Spleen (tissue), 11 donors: Measurements from ENCODE around the gene COIL. TPM values are rescaled to one million over a fixed set of nuclear protein-coding genes. Genes with fewer than 3 reads are reported as not detected.

Source experiments
- DNase-seq: peaks from one replicate; pipeline ENCODE4 v3.0.0-alpha.2; 2020
- H3K27ac ChIP-seq, 8 donors: fragments of 200-600 bp; sonication (generic) in 7 of 8; 1 replicate in 4 of 8; 2 replicates in 4 of 8; pipeline versions ENCODE4 v1.5.0 to v1.8.0; 2016 to 2021; ENCODE audit warnings: inconsistent platforms in 4 of 8, mild to moderate bottlenecking in 4 of 8, moderate library complexity in 1 of 8
- H3K27me3 ChIP-seq, 7 donors: fragments of 200-600 bp; sonication (generic) in 6 of 7; replicated peaks in 1 of 7; 1 replicate in 4 of 7; 2 replicates in 3 of 7; pipeline versions ENCODE4 v1.5.0 to v1.8.0; 2016 to 2021; ENCODE audit warnings: inconsistent platforms in 3 of 7, mild to moderate bottlenecking in 1 of 7
- H3K36me3 ChIP-seq, 6 donors: fragments of 200-600 bp; sonication (generic) in 5 of 6; 1 replicate in 4 of 6; 2 replicates in 2 of 6; pipeline versions ENCODE4 v1.5.0 to v1.8.0; 2016 to 2021; ENCODE audit warnings: inconsistent platforms in 2 of 6
- H3K4me1 ChIP-seq, 6 donors: fragments of 200-600 bp; sonication (generic) in 5 of 6; 1 replicate in 3 of 6; 2 replicates in 3 of 6; pipeline versions ENCODE4 v1.5.0 to v1.8.0; 2016 to 2021; ENCODE audit warnings: inconsistent platforms in 3 of 6
- H3K4me3 ChIP-seq, 8 donors: fragments of 200-600 bp; sonication (generic) in 7 of 8; 1 replicate in 4 of 8; 2 replicates in 4 of 8; pipeline versions ENCODE4 v1.5.0 to v1.8.0; 2016 to 2021; ENCODE audit warnings: inconsistent platforms in 4 of 8, mild to moderate bottlenecking in 4 of 8, moderate library complexity in 2 of 8
- H3K9me3 ChIP-seq, 8 donors: fragments of 200-600 bp; sonication (generic) in 7 of 8; 1 replicate in 4 of 8; 2 replicates in 4 of 8; pipeline versions ENCODE4 v1.5.0 to v1.8.0; 2016 to 2021; ENCODE audit warnings: inconsistent platforms in 4 of 8
- POLR2A ChIP-seq, 3 donors: fragments of 450-650 bp; IDR thresholded peaks; one replicate each; pipeline ENCODE4 v1.5.1; 2017; ENCODE audit warnings: antibody characterized with exemption in 3 of 3, mild to moderate bottlenecking in 1 of 3
- POLR2AphosphoS5 ChIP-seq, 3 donors: sonication (generic); formaldehyde crosslinking; IDR thresholded peaks; one replicate each; pipeline ENCODE4 v1.5.1; 2017; ENCODE audit warnings: antibody characterized with exemption in 3 of 3
- WGBS, 5 donors: extraction: QIAGEN DNeasy Blood & Tissue Kit in 3 of 5; methylation state at CpG; one replicate each; pipeline versions ENCODE4 v1.1.5 to v1.1.7; 2013 to 2018; 5-methylcytosine and 5-hydroxymethylcytosine counted together
- intact Hi-C: fragments of 100-400 bp; cut with DNase I; formaldehyde crosslinking; loops from one replicate; pipeline ENCODE4 v1.15.0; 2023; ENCODE audit warnings: low total_unique reads
- polyA plus RNA-seq, 3 donors: library from polyadenylated mRNA; stranded (reverse); fragments of 200-250 nt; gene quantifications; one replicate each; pipeline ENCODE4 v1.2.1, GENCODE V29; 2013
- total RNA-seq, 7 donors: library from RNA; depleted of rRNA in 3 of 7; stranded (reverse); fragments of >200 nt in 3 of 7; fragmentation: NEBNext Ultra II Directional in 4 of 7; extraction: Animal tissue kit (Norgen Biotek cat#: 25700) in 4 of 7; gene quantifications; one replicate each; pipeline versions ENCODE4 v1.1.0 to v1.2.1, GENCODE V29; 2016 to 2021
- TF ChIP-seq, protein P1 (sequence below), 11 experiments: fragments of 200-600 bp in 7 of 11; fragments of 450-650 bp in 4 of 11; sonication (generic) in 4 of 11; IDR thresholded peaks in 8 of 11; conservative IDR thresholded peaks in 3 of 11; 1 replicate in 7 of 11; 2 replicates in 4 of 11; pipeline versions ENCODE4 v1.4.0 to v1.8.0; 2016 to 2021; ENCODE audit warnings: antibody characterized with exemption in 11 of 11, inconsistent platforms in 4 of 11, mild to moderate bottlenecking in 1 of 11
- donor health status: healthy with polysubstance abuse.
- donor health status: DM: no; HTN: no; CAD: no; lungs with moderate emphysema.
- donor health status: DM: no; HTN: no; CAD: no.
- donor health status: Bipolar disorder and iron deficiency.
- donor health status: healthy.
- donor health status: DM: no; HTN: no; CAD: no.
- donor health status: DM: yes; HTN: yes; CAD: no.

The COIL gene
- total and polyA plus RNA-seq, 10 donors: 10.0 to 22.7 (median 14.8) TPM

DNA sequence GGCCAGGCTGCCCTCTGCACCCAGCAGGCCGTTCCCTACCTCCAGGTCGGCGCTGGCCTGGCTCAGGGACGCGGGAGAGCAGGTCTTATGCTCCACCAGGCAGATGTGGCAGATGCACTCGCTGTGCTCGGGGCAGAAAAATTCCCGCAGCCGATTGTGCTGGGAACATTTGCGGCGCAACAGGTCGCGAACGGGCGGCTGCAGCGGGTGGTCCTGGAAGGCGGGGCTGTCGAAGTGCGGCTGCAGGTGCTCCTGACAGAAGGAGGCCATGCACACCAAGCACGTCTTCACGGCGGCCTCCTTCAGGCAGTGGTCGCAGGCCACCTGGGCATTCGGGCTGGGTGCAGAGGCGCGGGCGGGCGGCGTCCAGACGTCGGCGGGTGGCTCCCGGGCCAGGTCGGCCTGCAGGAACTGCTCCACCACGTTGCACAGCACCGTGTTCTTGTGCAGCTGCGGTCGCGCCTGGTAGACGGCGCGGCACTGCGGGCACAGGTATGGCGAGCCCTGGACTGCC, 47.4 kb downstream of the COIL start:
- Histone ChIP-seq H3K36me3 (peaks cover 0 to 28% (median 0%) of the 10 kb centered on the region in 6 donors), H3K27ac (peak overlapping the region; percentile 93 to 98 (median 96)), H3K4me3 (peak overlapping the region; percentile 74 to 99 (median 92)), H3K27me3 (no peaks in the 10 kb centered on the region), H3K9me3 (peaks cover 0 to 12% (median 2%) of the 10 kb centered on the region in 8 donors), H3K4me1 (peaks cover 45 to 85% (median 68%) of the 10 kb centered on the region in 6 donors)
- no peak for TF ChIP-seq POLR2A (IDR thresholded peaks at IDR 0.05)
- DNase-seq: no peak
- WGBS, 5 donors: 0 to 2% (median 1%) methylated on average over 22 to 44 of the region's 44 CpGs
- intact Hi-C loops: no loop called here

DNA sequence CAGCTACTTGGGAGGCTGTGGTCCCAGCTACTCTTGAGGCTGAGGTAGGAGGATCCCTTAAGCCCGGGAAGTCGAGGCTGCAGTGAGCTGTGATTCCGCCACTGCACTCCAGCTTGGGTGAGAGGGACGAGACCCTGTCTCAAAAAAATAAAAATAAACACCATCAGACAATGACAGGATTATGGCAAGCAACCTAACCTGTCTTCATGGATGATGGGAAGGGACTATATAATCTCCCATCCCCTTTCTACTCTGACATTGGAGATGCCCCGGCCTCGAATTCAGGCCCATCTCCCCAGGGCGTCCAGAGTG, 47.9 kb downstream of the COIL start:
- intact Hi-C loops: no loop called here
- H3K27ac ChIP-seq: peak overlapping the region; percentile 93 to 98 (median 96)
- TF ChIP-seq, protein P1, sequence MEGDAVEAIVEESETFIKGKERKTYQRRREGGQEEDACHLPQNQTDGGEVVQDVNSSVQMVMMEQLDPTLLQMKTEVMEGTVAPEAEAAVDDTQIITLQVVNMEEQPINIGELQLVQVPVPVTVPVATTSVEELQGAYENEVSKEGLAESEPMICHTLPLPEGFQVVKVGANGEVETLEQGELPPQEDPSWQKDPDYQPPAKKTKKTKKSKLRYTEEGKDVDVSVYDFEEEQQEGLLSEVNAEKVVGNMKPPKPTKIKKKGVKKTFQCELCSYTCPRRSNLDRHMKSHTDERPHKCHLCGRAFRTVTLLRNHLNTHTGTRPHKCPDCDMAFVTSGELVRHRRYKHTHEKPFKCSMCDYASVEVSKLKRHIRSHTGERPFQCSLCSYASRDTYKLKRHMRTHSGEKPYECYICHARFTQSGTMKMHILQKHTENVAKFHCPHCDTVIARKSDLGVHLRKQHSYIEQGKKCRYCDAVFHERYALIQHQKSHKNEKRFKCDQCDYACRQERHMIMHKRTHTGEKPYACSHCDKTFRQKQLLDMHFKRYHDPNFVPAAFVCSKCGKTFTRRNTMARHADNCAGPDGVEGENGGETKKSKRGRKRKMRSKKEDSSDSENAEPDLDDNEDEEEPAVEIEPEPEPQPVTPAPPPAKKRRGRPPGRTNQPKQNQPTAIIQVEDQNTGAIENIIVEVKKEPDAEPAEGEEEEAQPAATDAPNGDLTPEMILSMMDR (IDR thresholded peaks at IDR 0.05 in 8 of 11, conservative IDR thresholded peaks at IDR 0.05 in 3 of 11): no peak
- TF ChIP-seq POLR2AphosphoS5 (IDR thresholded peaks at IDR 0.05) (no peak), POLR2A (IDR thresholded peaks at IDR 0.05) (no peak)
- H3K4me3 ChIP-seq: peak overlapping the region; percentile 74 to 99 (median 92)
- 13 to 27% (median 17%) methylated on average over 6 to 7 of the region's 7 CpGs for WGBS, 5 donors
- H3K36me3 ChIP-seq: peaks cover 0 to 32% (median under 1%) of the 10 kb centered on the region in 6 donors
- no peak for DNase-seq
- H3K4me1 ChIP-seq: peaks cover 46 to 85% (median 72%) of the 10 kb centered on the region in 6 donors
- H3K27me3 ChIP-seq: no peaks in the 10 kb centered on the region
- peaks cover 0 to 11% (median under 1%) of the 10 kb centered on the region in 8 donors for H3K9me3 ChIP-seq

DNA sequence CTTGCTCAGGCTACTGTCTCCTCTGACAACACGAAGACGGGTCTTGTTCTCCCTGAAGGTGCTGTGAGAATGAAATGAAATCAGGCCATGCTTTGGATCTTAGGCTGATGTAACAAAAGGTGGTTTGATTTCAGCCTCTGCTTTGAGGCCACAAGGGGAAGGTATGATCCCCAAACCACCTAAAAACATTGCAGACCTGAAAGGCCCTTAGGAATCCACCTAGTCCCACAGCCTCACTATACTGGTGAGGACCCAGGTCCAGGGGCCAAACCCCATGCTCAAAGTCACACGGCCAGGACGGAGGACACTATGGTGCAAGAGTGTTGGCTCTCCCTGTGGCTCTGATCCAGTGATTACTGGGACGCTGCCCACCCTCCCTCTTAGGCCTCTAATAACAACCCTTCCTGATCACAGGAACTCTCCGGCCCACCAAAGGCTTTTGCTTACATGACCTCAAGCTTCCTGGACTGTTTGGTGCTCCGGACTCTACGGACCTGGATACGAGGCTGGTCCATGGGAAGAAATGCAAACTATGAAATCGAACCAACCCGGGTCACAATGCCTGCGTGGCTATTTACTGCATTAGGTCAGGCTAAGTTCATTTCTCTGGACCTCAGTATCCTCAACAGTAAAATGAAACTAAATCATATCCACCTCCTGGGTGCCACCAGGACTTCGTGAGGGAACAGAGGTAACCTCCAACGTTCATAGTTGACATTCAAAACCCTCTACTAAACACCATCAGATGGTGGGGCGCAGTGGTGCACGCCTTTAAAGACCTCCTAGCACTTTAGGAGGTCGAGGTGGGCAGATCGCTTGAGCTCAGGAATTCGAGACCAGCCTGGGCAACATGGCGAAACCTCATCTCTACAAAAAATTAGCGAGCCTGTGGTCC, 48.5 kb downstream of the COIL start:
- Histone ChIP-seq H3K4me3 (peak overlapping the region; percentile 74 to 99 (median 92)), H3K27ac (peak overlapping the region; percentile 93 to 98 (median 96)), H3K27me3 (no peaks in the 10 kb centered on the region), H3K9me3 (peaks cover 0 to 5% (median 0%) of the 10 kb centered on the region in 8 donors), H3K36me3 (peaks cover 0 to 38% (median 7%) of the 10 kb centered on the region in 6 donors), H3K4me1 (peaks cover 51 to 92% (median 78%) of the 10 kb centered on the region in 6 donors)
- DNase-seq: no peak
- intact Hi-C loops: no loop called here
- WGBS, 5 donors: 23 to 54% (median 33%) methylated on average over 16 to 21 of the region's 21 CpGs
- TF ChIP-seq, protein P1 (IDR thresholded peaks at IDR 0.05 in 8 of 11, conservative IDR thresholded peaks at IDR 0.05 in 3 of 11): no peak
- no peak for TF ChIP-seq POLR2A (IDR thresholded peaks at IDR 0.05)
- TF ChIP-seq POLR2AphosphoS5 (IDR thresholded peaks at IDR 0.05): peak in 1 of 3 donors; percentile 39

DNA sequence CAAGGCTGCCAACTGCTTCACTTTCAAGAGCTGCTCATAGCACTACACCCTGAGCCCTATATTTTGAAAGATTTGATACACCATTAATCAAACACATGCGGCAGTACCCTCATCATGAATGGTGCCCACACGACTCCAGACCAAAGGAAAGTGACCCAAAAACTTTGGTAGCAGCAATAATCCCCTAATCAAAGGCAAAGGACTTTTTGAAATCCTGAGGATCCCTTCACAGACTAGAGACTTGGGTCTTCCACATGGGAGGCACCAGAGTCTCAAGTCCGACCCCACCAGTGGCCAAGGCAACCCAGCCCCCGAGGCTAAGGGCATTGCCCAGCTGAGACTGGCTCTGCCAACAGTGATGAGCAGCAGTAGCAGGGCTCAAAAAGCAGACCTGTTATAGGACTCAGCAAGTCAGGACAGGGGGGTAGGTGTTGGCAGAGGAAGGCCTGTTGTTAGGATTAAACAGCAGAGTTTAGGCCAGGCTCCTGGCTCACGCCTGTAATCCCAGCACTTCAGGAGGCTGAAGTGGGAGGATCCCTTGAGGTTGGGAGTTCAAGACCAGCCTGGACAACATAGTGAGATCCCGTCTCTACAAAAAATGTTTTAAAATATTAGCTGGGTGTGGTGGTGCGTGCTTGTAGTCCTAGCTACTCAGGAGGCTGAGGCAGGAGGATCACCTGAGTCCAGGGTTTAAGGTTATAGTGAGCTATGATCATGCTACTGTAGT, 50.2 kb downstream of the COIL start:
- intact Hi-C loops: no loop called here
- H3K9me3 ChIP-seq: no peaks in the 10 kb centered on the region
- H3K4me3 ChIP-seq: peak overlapping the region in 7 of 8 donors; percentile 74 to 99 (median 92)
- peak overlapping the region; percentile 53 to 98 (median 96) for H3K27ac ChIP-seq
- TF ChIP-seq, protein P1 (IDR thresholded peaks at IDR 0.05 in 8 of 11, conservative IDR thresholded peaks at IDR 0.05 in 3 of 11): no peak
- no peak for TF ChIP-seq POLR2A (IDR thresholded peaks at IDR 0.05)
- no peak for TF ChIP-seq POLR2AphosphoS5 (IDR thresholded peaks at IDR 0.05)
- 68 to 74% (median 71%) methylated on average over 7 of the region's 7 CpGs for WGBS, 5 donors
- H3K36me3 ChIP-seq: peaks cover 3 to 55% (median 21%) of the 10 kb centered on the region in 6 donors
- no peak for DNase-seq
- peaks cover 49 to 92% (median 84%) of the 10 kb centered on the region in 6 donors for H3K4me1 ChIP-seq
- no peaks in the 10 kb centered on the region for H3K27me3 ChIP-seq
